ENCODE data around the gene CLDN20.

DNA sequence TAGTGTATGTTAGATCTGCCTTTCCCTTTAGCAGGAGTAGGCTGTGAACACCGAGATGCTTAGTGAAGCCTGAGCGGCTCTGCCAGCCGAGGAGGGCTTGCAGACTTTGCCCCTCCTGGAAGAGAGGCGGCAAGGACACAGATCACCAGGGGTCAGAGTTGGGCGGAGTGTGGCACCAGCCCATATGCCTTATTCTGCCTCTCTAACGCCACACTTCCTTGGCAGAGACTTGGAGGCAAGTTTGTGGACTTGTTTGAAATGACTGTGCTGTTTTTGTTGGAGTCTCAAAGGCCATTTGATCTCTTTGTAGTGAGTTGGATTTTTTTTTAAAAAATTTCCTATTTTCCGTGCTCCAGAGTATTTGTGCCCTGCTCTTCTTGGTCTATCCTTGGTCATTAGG is 44.5 kb upstream of the CLDN20 start:
- TF ChIP-seq, protein P1, sequence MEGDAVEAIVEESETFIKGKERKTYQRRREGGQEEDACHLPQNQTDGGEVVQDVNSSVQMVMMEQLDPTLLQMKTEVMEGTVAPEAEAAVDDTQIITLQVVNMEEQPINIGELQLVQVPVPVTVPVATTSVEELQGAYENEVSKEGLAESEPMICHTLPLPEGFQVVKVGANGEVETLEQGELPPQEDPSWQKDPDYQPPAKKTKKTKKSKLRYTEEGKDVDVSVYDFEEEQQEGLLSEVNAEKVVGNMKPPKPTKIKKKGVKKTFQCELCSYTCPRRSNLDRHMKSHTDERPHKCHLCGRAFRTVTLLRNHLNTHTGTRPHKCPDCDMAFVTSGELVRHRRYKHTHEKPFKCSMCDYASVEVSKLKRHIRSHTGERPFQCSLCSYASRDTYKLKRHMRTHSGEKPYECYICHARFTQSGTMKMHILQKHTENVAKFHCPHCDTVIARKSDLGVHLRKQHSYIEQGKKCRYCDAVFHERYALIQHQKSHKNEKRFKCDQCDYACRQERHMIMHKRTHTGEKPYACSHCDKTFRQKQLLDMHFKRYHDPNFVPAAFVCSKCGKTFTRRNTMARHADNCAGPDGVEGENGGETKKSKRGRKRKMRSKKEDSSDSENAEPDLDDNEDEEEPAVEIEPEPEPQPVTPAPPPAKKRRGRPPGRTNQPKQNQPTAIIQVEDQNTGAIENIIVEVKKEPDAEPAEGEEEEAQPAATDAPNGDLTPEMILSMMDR (conservative IDR thresholded peaks at IDR 0.05 in 1 of 2, IDR thresholded peaks at IDR 0.05 in 1 of 2; ENCODE audit: extremely low read depth in 1 of 2, insufficient read depth in 1 of 2, low read depth in 1 of 2, low read length in 2 of 2), result no peak
- TF ChIP-seq EZH2 (IDR thresholded peaks at IDR 0.05; ENCODE audit: borderline replicate concordance, low read length), result no peak

Data from mammary epithelial cell (primary cell).